ENCODE measurements around the gene TCF4. TPM values are rescaled to one million over a fixed set of nuclear protein-coding genes. Genes with fewer than 3 reads are reported as not detected.
A peak's percentile ranks its signal among the peaks of the same experiment; 100 is the strongest.

TCF4 gene
- total RNA-seq, 2 experiments from 2014 or later, result 75.9 to 76.0 TPM

GRCh38 chr18:55419132-55419946 lies 168.7 kb downstream of the TCF4 start:
- H3K4me3 ChIP-seq (ENCODE audit: low read depth, low read length, poor library complexity, severe bottlenecking), result peak overlapping the region; percentile 72
- no peak for TF ChIP-seq CTCF (conservative IDR thresholded peaks at IDR 0.05; ENCODE audit: low read length)
- no peak for TF ChIP-seq EZH2phosphoT487 (IDR thresholded peaks at IDR 0.05; ENCODE audit: borderline replicate concordance, low read depth, low read length)
- no peaks in the 10 kb centered on the region for H3K9me2 ChIP-seq (ENCODE audit: insufficient read depth, low read length)
- H4K20me1 ChIP-seq (ENCODE audit: insufficient read depth, low read length), result 0 out of 2 replicates have a peak, but pooled peaks cover 3% of the 10 kb centered on the region
- no TSS peak for BruUV-seq (replicated peaks)
- intact Hi-C loops (cut with micrococcal nuclease; ENCODE audit: unreplicated experiment), result loop anchor here (5.0 to 10.0 kb wide), 4 partner anchors 97 to 1155 kb away; no protein-coding TSS in a partner anchor
- ChIA-PET POLR2A (interaction anchor here (0.9 to 1.3 kb wide), 3 partner anchors 22 to 171 kb away, joined by 3 to 4 read pairs (median 4); no protein-coding TSS in a partner anchor), CTCF (ENCODE audit: unreplicated experiment) (no interaction called here)
- H3K4me2 ChIP-seq (ENCODE audit: low read length), result peak overlapping the region; percentile 96
- peak overlapping the region; percentile 100 for H3K27ac ChIP-seq (ENCODE audit: low read depth, low read length, poor library complexity, severe bottlenecking)
- peaks cover 87% of the 10 kb centered on the region for H3K79me2 ChIP-seq (ENCODE audit: insufficient read depth, low read depth, low read length)
- no peak overlapping the region for H2AFZ ChIP-seq (ENCODE audit: low read length)
- H3K4me1 ChIP-seq (ENCODE audit: insufficient read depth, low read length, poor library complexity, severe bottlenecking), result peaks cover 64% of the 10 kb centered on the region
- no peak for DNase-seq (ENCODE audit: low spot score)
- no peaks in the 10 kb centered on the region for H3K9me3 ChIP-seq (ENCODE audit: low read length)
- H3K36me3 ChIP-seq (ENCODE audit: insufficient read depth, low read length), result no peaks in the 10 kb centered on the region

GRCh38 chr18:55418439-55418838 lies 169.6 kb downstream of the TCF4 start:
- intact Hi-C loops (cut with micrococcal nuclease; ENCODE audit: unreplicated experiment), result loop anchor here (5.0 to 10.0 kb wide), 4 partner anchors 96 to 1156 kb away; no protein-coding TSS in a partner anchor

More at GRCh38 chr18:55418439-55418838, 169.6 kb downstream of the TCF4 start:
- Histone ChIP-seq H2AFZ (ENCODE audit: low read length) (no peak overlapping the region), H3K4me1 (ENCODE audit: insufficient read depth, low read length, poor library complexity, severe bottlenecking) (peaks cover 59% of the 10 kb centered on the region), H3K9me3 (ENCODE audit: low read length) (no peaks in the 10 kb centered on the region), H3K4me2 (ENCODE audit: low read length) (peak overlapping the region; percentile 96), H4K20me1 (ENCODE audit: insufficient read depth, low read length) (0 out of 2 replicates have a peak, but pooled peaks cover 6% of the 10 kb centered on the region), H3K9me2 (ENCODE audit: insufficient read depth, low read length) (no peaks in the 10 kb centered on the region), H3K27ac (ENCODE audit: low read depth, low read length, poor library complexity, severe bottlenecking) (peak overlapping the region; percentile 100), H3K4me3 (ENCODE audit: low read depth, low read length, poor library complexity, severe bottlenecking) (peak overlapping the region; percentile 72), H3K79me2 (ENCODE audit: insufficient read depth, low read depth, low read length) (peaks cover 93% of the 10 kb centered on the region), H3K36me3 (ENCODE audit: insufficient read depth, low read length) (no peaks in the 10 kb centered on the region)
- no TSS peak for BruUV-seq (replicated peaks)
- no peak for DNase-seq (ENCODE audit: low spot score)
- CTCF ChIA-PET (ENCODE audit: unreplicated experiment), result no interaction called here
- TF ChIP-seq CTCF (conservative IDR thresholded peaks at IDR 0.05; ENCODE audit: low read length) (no peak), EZH2phosphoT487 (IDR thresholded peaks at IDR 0.05; ENCODE audit: borderline replicate concordance, low read depth, low read length) (no peak)
- POLR2A ChIA-PET, result interaction anchor here (0.6 to 1.3 kb wide), 6 partner anchors 10 to 172 kb away, joined by 3 to 4 read pairs (median 3); no protein-coding TSS in a partner anchor

Measured in OCI-LY7 (cell line).